Measurements from ENCODE around the gene WDR35. TPM values are rescaled to one million over a fixed set of nuclear protein-coding genes. Genes with fewer than 3 reads are reported as not detected.

Gene WDR35
- total RNA-seq, 1 experiment from 2014 or later: 16.7 TPM

GRCh38 chr2:19973466-19973865 lies 16.4 kb downstream of the WDR35 start:
- no peaks in the 10 kb centered on the region for H4K20me1 ChIP-seq (ENCODE audit: control insufficient read depth, insufficient read depth, insufficient read length)
- no peak for DNase-seq
- H3K27me3 ChIP-seq (ENCODE audit: insufficient read depth, low read length): no peaks in the 10 kb centered on the region
- H3K9me3 Mint-ChIP-seq: no peaks in the 10 kb centered on the region
- H2BK5ac ChIP-seq (ENCODE audit: insufficient read length, low read length): no peak overlapping the region
- no peak overlapping the region for H2BK12ac ChIP-seq (ENCODE audit: insufficient read length, low read depth, low read length)
- H3K27ac Mint-ChIP-seq: 0 out of 7 replicates have a peak overlapping the region, but pooled peaks of 1 of the 3 experiments have one; percentile 80
- no peak overlapping the region for H2BK20ac ChIP-seq (ENCODE audit: low read depth, low read length, poor library complexity, severe bottlenecking)
- no peaks in the 10 kb centered on the region for H3K9me3 ChIP-seq (ENCODE audit: control insufficient read depth, low read depth, low read length)
- H3K4ac ChIP-seq (ENCODE audit: low read depth, low read length): no peak overlapping the region
- no peak overlapping the region for H2AFZ ChIP-seq (ENCODE audit: low read length)
- no peak overlapping the region for H3K14ac ChIP-seq (ENCODE audit: insufficient read depth, low read length)
- no peak overlapping the region for H4K91ac ChIP-seq (ENCODE audit: insufficient read length, low read depth, low read length)
- no CpG with 5 or more reads among the region's 8 CpGs for WGBS (ENCODE audit: extremely low coverage, insufficient read length, low lambda C conversion rate)
- H2AK5ac ChIP-seq (ENCODE audit: insufficient read length, low read length): no peak overlapping the region
- H3K36me3 Mint-ChIP-seq (ENCODE audit: insufficient read depth in 1 of 3, low read depth in 3 of 3): peaks cover 16 to 23% (median 21%) of the 10 kb centered on the region in 3 experiments
- H3K4me1 Mint-ChIP-seq: no peaks in the 10 kb centered on the region
- H3K27ac ChIP-seq (ENCODE audit: insufficient read length, low read depth, low read length): no peak overlapping the region
- no peaks in the 10 kb centered on the region for H3K79me2 ChIP-seq (ENCODE audit: insufficient read depth, low read length)
- no peak overlapping the region for H4K8ac ChIP-seq (replicated peaks; ENCODE audit: insufficient read length, low read depth, low read length)
- H2BK120ac ChIP-seq (ENCODE audit: low read depth, low read length, poor library complexity, severe bottlenecking): no peak overlapping the region
- H3K23me2 ChIP-seq (ENCODE audit: insufficient read length, low read depth, low read length, poor library complexity, severe bottlenecking): no peaks in the 10 kb centered on the region
- H3T11ph ChIP-seq (ENCODE audit: low read length): no peak overlapping the region
- no peak overlapping the region for H3K9ac ChIP-seq (ENCODE audit: extremely low read depth, insufficient read length, low read length)
- no peak overlapping the region for H3K18ac ChIP-seq (ENCODE audit: insufficient read length, low read depth, low read length)
- H4K5ac ChIP-seq (ENCODE audit: insufficient read length, low read depth, low read length): no peak overlapping the region
- no peak overlapping the region for H2BK15ac ChIP-seq (ENCODE audit: low read depth, low read length)
- H3K79me1 ChIP-seq (ENCODE audit: insufficient read depth, low read depth, low read length, poor library complexity, severe bottlenecking): no peaks in the 10 kb centered on the region
- no peak overlapping the region for H3K4me2 ChIP-seq (ENCODE audit: insufficient read depth, insufficient read length, low read length)
- no peak overlapping the region for H3K23ac ChIP-seq (ENCODE audit: insufficient read length, low read depth, low read length)
- H3K4me1 ChIP-seq (ENCODE audit: insufficient read depth, low read length): no peaks in the 10 kb centered on the region
- H3K56ac ChIP-seq (ENCODE audit: insufficient read length, low read depth, low read length): no peak overlapping the region
- TF ChIP-seq CTCF (conservative IDR thresholded peaks at IDR 0.05): no peak
- no peaks in the 10 kb centered on the region for H3K27me3 Mint-ChIP-seq (ENCODE audit: low read depth)
- H3K4me3 Mint-ChIP-seq: no peak overlapping the region

Data from H9 (cell line).